HUES6 (cell line): ENCODE data around the gene NDUFS8.

Experiments used
- H3K27ac ChIP-seq: 2 replicates; pipeline ENCODE4 v1.7.0; 2013; ENCODE audit warnings: low read depth, mild to moderate bottlenecking, low read length, inconsistent platforms
- H3K27me3 ChIP-seq: 2 replicates; pipeline ENCODE4 v1.6.1; 2013; ENCODE audit warnings: low read length; ENCODE audit not compliant: control insufficient read depth, insufficient read depth
- H3K36me3 ChIP-seq: 2 replicates; pipeline ENCODE4 v1.6.1; 2013; ENCODE audit warnings: low read length; ENCODE audit not compliant: control insufficient read depth, insufficient read depth
- H3K4me1 ChIP-seq: 2 replicates; pipeline ENCODE4 v1.6.1; 2013; ENCODE audit warnings: low read length; ENCODE audit not compliant: control insufficient read depth, insufficient read depth
- H3K4me3 ChIP-seq: 2 replicates; pipeline ENCODE4 v1.5.1; 2013; ENCODE audit warnings: low read depth, low read length
- H3K9ac ChIP-seq: one replicate; pipeline ENCODE4 v1.6.1; 2013; ENCODE audit warnings: mild to moderate bottlenecking, low read length
- H3K9me3 ChIP-seq: 2 replicates; pipeline ENCODE4 v1.6.1; 2013; ENCODE audit warnings: low read depth, low read length; ENCODE audit not compliant: control insufficient read depth, insufficient read depth

Gene NDUFS8

GRCh38 chr11:68040101-68040956 lies 9.8 kb downstream of the NDUFS8 start:
- peak overlapping the region; percentile 37 for H3K9ac ChIP-seq
- no peak overlapping the region; the same call in 1 of the 2 replicates for H3K27ac ChIP-seq
- H3K4me3 ChIP-seq: peak overlapping the region; percentile 4; the same call in 1 of the 2 replicates
- H3K27me3 ChIP-seq: no peaks in the 10 kb centered on the region
- peaks cover 13% of the 10 kb centered on the region; the same call in 1 of the 2 replicates for H3K36me3 ChIP-seq
- no peaks in the 10 kb centered on the region for H3K9me3 ChIP-seq
- peaks cover 34% of the 10 kb centered on the region for H3K4me1 ChIP-seq

- no peaks in the 10 kb centered on the region for H3K27me3 ChIP-seq
- no peak overlapping the region; the same call in 1 of the 2 replicates for H3K27ac ChIP-seq
- peaks cover 34% of the 10 kb centered on the region for H3K4me1 ChIP-seq
- H3K36me3 ChIP-seq: peaks cover 13% of the 10 kb centered on the region
- H3K9me3 ChIP-seq: no peaks in the 10 kb centered on the region
- H3K4me3 ChIP-seq: no peak overlapping the region
- peak overlapping the region; percentile 3 for H3K9ac ChIP-seq
These were observed 10.6 kb downstream of the NDUFS8 start for GRCh38 chr11:68040957-68041591.

- Histone ChIP-seq H3K36me3 (peaks cover 11% of the 10 kb centered on the region), H3K27ac (no peak overlapping the region), H3K9me3 (no peaks in the 10 kb centered on the region), H3K27me3 (no peaks in the 10 kb centered on the region), H3K4me3 (no peak overlapping the region), H3K9ac (no peak overlapping the region), H3K4me1 (peaks cover 34% of the 10 kb centered on the region)
These were observed 11.2 kb downstream of the NDUFS8 start for GRCh38 chr11:68041617-68042218.

- Histone ChIP-seq H3K9me3 (no peaks in the 10 kb centered on the region), H3K36me3 (peaks cover 10% of the 10 kb centered on the region), H3K4me3 (no peak overlapping the region), H3K27me3 (no peaks in the 10 kb centered on the region), H3K27ac (no peak overlapping the region), H3K4me1 (peaks cover 34% of the 10 kb centered on the region), H3K9ac (no peak overlapping the region)
These were observed 11.9 kb downstream of the NDUFS8 start for GRCh38 chr11:68042219-68043028.

GRCh38 chr11:68043029-68043348 lies 12.5 kb downstream of the NDUFS8 start:
- Histone ChIP-seq H3K27me3 (no peaks in the 10 kb centered on the region), H3K36me3 (peaks cover 10% of the 10 kb centered on the region), H3K4me3 (no peak overlapping the region), H3K4me1 (peaks cover 31% of the 10 kb centered on the region), H3K9ac (no peak overlapping the region), H3K27ac (no peak overlapping the region), H3K9me3 (no peaks in the 10 kb centered on the region)

GRCh38 chr11:68043349-68044144 lies 13.1 kb downstream of the NDUFS8 start:
- peaks cover 10% of the 10 kb centered on the region for H3K36me3 ChIP-seq
- no peak overlapping the region for H3K27ac ChIP-seq
- no peak overlapping the region for H3K4me3 ChIP-seq
- peaks cover 25% of the 10 kb centered on the region for H3K4me1 ChIP-seq
- H3K9me3 ChIP-seq: no peaks in the 10 kb centered on the region
- no peaks in the 10 kb centered on the region for H3K27me3 ChIP-seq
- no peak overlapping the region for H3K9ac ChIP-seq

- Histone ChIP-seq H3K27ac (no peak overlapping the region), H3K27me3 (no peaks in the 10 kb centered on the region), H3K4me1 (peaks cover 23% of the 10 kb centered on the region), H3K4me3 (no peak overlapping the region), H3K9me3 (no peaks in the 10 kb centered on the region), H3K36me3 (peaks cover 10% of the 10 kb centered on the region), H3K9ac (no peak overlapping the region)
These were observed 13.8 kb downstream of the NDUFS8 start for GRCh38 chr11:68044145-68044813.

GRCh38 chr11:68044898-68045351 lies 14.4 kb downstream of the NDUFS8 start:
- Histone ChIP-seq H3K36me3 (peaks cover 10% of the 10 kb centered on the region), H3K27me3 (no peaks in the 10 kb centered on the region), H3K9ac (no peak overlapping the region), H3K4me1 (peaks cover 20% of the 10 kb centered on the region), H3K9me3 (no peaks in the 10 kb centered on the region), H3K27ac (no peak overlapping the region), H3K4me3 (no peak overlapping the region)

- Histone ChIP-seq H3K36me3 (peaks cover 23% of the 10 kb centered on the region), H3K4me3 (no peak overlapping the region), H3K27ac (no peak overlapping the region)
These were observed 17.2 kb downstream of the NDUFS8 start for GRCh38 chr11:68047437-68048290.

More at GRCh38 chr11:68047437-68048290, 17.2 kb downstream of the NDUFS8 start:
- no peaks in the 10 kb centered on the region for H3K9me3 ChIP-seq
- peaks cover 10% of the 10 kb centered on the region; the same call in 1 of the 2 replicates for H3K4me1 ChIP-seq
- H3K27me3 ChIP-seq: no peaks in the 10 kb centered on the region
- no peak overlapping the region for H3K9ac ChIP-seq
